PFSK-1 (cell line): ENCODE measurements around the gene MGAT5.

Source experiments
- FOXP2 ChIP-seq: optimal IDR thresholded peaks from 2 replicates; pipeline ENCODE3; 2011; ENCODE audit warnings: borderline replicate concordance, control low read depth, inconsistent platforms; ENCODE audit not compliant: insufficient read depth; ENCODE audit errors: extremely low read length, extremely low read depth
- POLR2AphosphoS5 ChIP-seq: IDR thresholded peaks from 2 replicates; pipeline ENCODE4 v1.6.1; 2012; ENCODE audit warnings: low read depth, mild to moderate bottlenecking, control low read depth, low read length, moderate library complexity
- REST ChIP-seq, 2 experiments: IDR thresholded peaks; 2 replicates each; pipeline versions ENCODE4 v1.6.1 to v1.8.0; 2011 to 2012; ENCODE audit warnings: low read depth in 2 of 2, low read length in 2 of 2, control low read depth in 1 of 2, inconsistent platforms in 1 of 2, mild to moderate bottlenecking in 1 of 2, moderate library complexity in 1 of 2; ENCODE audit not compliant: insufficient read depth in 1 of 2
- SIN3A ChIP-seq: IDR thresholded peaks from 2 replicates; pipeline ENCODE4 v1.6.1; 2012; ENCODE audit warnings: mild to moderate bottlenecking, low read length, moderate library complexity, borderline replicate concordance; ENCODE audit not compliant: insufficient read depth
- TAF1 ChIP-seq: IDR thresholded peaks from 2 replicates; pipeline ENCODE4 v1.6.1; 2012; ENCODE audit warnings: low read length, control low read depth, borderline replicate concordance; ENCODE audit not compliant: insufficient read depth

- TF ChIP-seq SIN3A (no peak), POLR2AphosphoS5 (no peak), TAF1 (no peak), REST (IDR thresholded peaks at IDR 0.05; ENCODE audit: insufficient read depth in 1 of 2, low read depth in 2 of 2, low read length in 2 of 2) (no peak), FOXP2 (no peak)
Measured at GRCh38 chr2:134217351-134217750, 36.5 kb upstream of the MGAT5 start.
